Coronary artery (tissue), 2 donors: ENCODE results near the gene CDC123.

ENCODE experiments used
- DNase-seq: peaks from one replicate; pipeline ENCODE4 v3.0.0-alpha.2; 2017; ENCODE audit warnings: low spot score
- H3K27ac ChIP-seq, 2 donors: fragments of 200-600 bp; sonication (generic); one replicate each; pipeline ENCODE4 v1.5.1; 2016 to 2019
- H3K4me3 ChIP-seq: fragments of 200-600 bp; sonication (generic); 2 replicates; pipeline ENCODE4 v1.5.1; 2016; ENCODE audit warnings: mild to moderate bottlenecking, moderate library complexity
- TF ChIP-seq, protein P1 (sequence below): fragments of 200-600 bp; sonication (generic); IDR thresholded peaks from one replicate; pipeline ENCODE4 v1.5.1; 2019; ENCODE audit warnings: antibody characterized with exemption

The CDC123 gene

DNA sequence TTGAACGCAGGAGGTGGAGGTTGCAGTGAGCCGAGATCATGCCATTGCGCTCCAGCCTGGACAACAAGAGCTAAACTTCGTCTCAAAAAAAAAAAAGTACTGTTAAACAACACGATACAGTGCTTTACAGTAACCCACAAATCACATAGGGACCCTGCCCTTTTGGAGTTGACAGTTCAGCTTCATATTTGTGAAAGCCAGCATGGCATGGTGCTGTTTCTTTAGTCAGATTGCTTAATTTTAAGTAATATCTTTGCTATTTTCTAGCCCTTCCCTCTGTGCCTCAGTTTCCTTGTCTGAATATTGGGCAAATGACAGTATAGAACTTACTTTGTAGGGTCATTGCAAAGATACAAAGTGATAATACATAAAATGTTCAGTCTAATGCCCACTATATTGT, 4.9 kb downstream of the CDC123 start:
- TF ChIP-seq, protein P1, sequence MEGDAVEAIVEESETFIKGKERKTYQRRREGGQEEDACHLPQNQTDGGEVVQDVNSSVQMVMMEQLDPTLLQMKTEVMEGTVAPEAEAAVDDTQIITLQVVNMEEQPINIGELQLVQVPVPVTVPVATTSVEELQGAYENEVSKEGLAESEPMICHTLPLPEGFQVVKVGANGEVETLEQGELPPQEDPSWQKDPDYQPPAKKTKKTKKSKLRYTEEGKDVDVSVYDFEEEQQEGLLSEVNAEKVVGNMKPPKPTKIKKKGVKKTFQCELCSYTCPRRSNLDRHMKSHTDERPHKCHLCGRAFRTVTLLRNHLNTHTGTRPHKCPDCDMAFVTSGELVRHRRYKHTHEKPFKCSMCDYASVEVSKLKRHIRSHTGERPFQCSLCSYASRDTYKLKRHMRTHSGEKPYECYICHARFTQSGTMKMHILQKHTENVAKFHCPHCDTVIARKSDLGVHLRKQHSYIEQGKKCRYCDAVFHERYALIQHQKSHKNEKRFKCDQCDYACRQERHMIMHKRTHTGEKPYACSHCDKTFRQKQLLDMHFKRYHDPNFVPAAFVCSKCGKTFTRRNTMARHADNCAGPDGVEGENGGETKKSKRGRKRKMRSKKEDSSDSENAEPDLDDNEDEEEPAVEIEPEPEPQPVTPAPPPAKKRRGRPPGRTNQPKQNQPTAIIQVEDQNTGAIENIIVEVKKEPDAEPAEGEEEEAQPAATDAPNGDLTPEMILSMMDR: no peak
- no peak for DNase-seq
- Histone ChIP-seq H3K27ac (no peak overlapping the region), H3K4me3 (no peak overlapping the region)

- Histone ChIP-seq H3K27ac (no peak overlapping the region), H3K4me3 (no peak overlapping the region)
- TF ChIP-seq, protein P1: no peak
- DNase-seq: no peak
Observed at GRCh38 chr10:12201543-12201942, 5.6 kb downstream of the CDC123 start.

GRCh38 chr10:12202226-12202625, 6.2 kb downstream of the CDC123 start:
- no peak overlapping the region for H3K27ac ChIP-seq
- H3K4me3 ChIP-seq: no peak overlapping the region
- TF ChIP-seq, protein P1: no peak
- no peak for DNase-seq

- H3K4me3 ChIP-seq: no peak overlapping the region
- no peak overlapping the region for H3K27ac ChIP-seq
- TF ChIP-seq, protein P1: no peak
- no peak for DNase-seq
Observed at GRCh38 chr10:12205082-12205481, 9.1 kb downstream of the CDC123 start.

DNA sequence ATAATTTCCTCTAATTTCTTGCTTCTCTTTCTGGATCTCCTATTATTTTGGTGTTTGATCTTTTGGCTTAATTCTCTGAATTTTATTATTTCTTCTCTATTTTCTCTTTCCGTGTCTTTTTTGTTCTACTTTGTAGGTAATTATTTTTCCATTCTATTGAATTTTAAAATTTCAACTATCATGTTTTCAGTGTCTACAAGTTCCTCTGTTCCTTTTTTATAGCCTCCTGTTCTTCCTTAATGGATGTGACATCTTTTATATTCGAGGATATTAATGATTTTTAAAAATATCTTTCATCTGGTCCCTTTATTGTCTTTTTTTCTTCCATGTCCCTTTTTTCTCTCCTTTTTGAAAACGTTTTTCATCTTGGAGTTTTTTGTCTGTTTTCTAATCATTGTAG, 11.1 kb downstream of the CDC123 start:
- H3K27ac ChIP-seq: no peak overlapping the region
- H3K4me3 ChIP-seq: no peak overlapping the region
- TF ChIP-seq, protein P1: no peak
- DNase-seq: no peak

- DNase-seq: no peak
- TF ChIP-seq, protein P1: no peak
- Histone ChIP-seq H3K4me3 (no peak overlapping the region), H3K27ac (no peak overlapping the region)
Observed at GRCh38 chr10:12208460-12208859, 12.5 kb downstream of the CDC123 start.

GRCh38 chr10:12212454-12212853, 16.5 kb downstream of the CDC123 start:
- no peak overlapping the region for H3K27ac ChIP-seq

More at GRCh38 chr10:12212454-12212853, 16.5 kb downstream of the CDC123 start:
- DNase-seq: no peak
- no peak overlapping the region for H3K4me3 ChIP-seq
- TF ChIP-seq, protein P1: no peak
